GM19397 (cell line): ENCODE results near the gene HS3ST5.
"Not testable (repeated sequence)": the region's sequence is repeated elsewhere in the genome, so short reads cannot be mapped to it uniquely, and the experiment has no call there.

Source experiments
- ATAC-seq: cut with Tn5 transposase; IDR thresholded peaks from one replicate; pipeline ENCODE4 v1.9.1; 2021; ENCODE audit warnings: mild to moderate bottlenecking, moderate library complexity; ENCODE audit not compliant: unreplicated experiment

HS3ST5 gene

DNA sequence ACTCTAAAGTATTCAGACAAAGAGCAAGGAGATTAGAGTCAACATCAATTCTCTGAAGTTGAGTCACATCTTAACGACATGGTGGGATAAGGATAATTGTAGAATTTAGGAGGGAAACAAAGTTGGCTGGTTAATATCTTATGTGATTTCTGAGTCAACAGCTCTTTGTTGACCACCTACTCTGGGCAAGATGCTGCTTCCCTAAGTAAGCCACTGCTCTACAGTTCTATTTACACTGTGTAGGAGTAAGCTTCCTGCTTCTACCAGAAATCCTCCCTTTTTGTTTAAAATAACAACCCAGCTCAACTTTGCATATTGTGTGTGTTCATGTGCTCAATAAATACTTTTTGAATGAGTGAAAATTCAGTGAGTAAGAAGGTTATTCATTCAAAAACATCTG, 3.1 kb downstream of the HS3ST5 start:
- ATAC-seq: no peak

DNA sequence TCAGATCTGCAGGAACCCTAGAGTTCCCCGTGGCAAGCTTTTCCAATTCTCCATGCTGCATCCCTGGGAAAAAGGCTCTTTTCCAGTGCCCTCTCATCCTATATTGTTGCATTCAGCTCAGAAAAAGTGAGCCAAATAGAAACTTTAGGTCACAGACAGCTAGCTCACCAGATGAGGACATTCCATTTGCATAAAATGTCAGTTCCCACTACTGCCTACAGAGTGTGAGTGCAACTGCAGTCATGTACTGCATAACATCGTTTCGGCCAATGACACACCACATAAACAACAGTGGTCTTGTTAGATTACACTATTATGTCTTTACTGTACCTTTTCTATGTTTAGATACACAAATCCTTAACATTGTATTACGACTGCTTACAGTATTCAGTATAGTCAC, 8.6 kb downstream of the HS3ST5 start:
- peak; percentile 48 for ATAC-seq

DNA sequence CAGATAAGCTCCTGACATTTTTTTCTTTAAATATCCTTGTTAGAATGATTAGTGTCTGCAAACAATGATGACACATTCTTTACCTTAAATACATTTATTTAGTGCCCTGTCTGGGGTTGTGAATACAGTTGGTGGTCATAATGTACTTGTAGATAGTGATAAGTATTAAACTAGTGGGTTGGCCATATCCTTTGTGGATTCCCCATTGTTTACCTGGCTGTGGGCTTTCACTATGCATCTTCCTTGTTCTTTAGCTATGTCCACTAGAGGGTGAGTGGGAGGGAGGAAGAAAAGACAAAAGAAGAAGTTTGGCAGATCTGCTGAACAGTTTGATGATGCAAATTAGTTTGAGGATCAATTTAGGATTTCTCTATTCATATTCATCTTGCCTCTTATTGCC, 15.7 kb downstream of the HS3ST5 start:
- ATAC-seq: no peak

DNA sequence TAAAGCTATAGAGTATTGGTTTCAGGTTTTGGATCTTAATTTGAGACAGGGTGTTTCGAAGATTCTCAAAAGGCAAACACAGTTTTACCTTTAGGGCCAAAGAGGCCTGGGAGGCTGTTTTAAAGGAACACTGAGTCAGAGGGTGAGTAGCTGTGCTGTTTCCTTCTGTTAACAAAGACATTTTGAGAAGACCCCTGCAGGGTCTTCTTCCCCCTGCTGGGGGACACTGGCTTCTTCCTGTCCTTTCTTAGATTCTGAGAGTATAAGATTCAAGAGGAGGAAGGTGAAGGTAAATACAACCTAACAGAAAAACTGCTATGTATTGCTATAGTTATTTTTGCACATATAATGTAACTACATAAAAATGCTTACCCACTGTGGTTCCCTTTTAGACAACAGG, 19.0 kb downstream of the HS3ST5 start:
- no peak for ATAC-seq

DNA sequence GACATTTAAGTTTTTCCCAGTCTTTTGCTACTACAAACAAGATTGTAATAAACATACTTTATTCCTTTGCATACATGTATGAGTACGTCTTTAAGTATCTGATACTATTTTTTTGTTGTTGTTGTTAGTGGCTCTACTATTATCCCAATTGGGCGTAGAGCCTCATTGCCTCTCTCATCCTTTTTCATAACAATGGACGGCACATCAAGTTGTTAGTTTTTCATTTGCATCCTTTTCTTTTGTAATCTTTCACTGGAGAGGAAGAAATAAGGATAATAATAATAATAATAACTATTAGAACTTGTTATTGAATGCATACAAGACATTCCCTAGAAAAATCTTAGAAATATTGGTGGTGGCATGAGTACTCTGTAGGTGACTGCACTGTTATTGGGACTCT, 23.1 kb downstream of the HS3ST5 start:
- ATAC-seq: no peak

DNA sequence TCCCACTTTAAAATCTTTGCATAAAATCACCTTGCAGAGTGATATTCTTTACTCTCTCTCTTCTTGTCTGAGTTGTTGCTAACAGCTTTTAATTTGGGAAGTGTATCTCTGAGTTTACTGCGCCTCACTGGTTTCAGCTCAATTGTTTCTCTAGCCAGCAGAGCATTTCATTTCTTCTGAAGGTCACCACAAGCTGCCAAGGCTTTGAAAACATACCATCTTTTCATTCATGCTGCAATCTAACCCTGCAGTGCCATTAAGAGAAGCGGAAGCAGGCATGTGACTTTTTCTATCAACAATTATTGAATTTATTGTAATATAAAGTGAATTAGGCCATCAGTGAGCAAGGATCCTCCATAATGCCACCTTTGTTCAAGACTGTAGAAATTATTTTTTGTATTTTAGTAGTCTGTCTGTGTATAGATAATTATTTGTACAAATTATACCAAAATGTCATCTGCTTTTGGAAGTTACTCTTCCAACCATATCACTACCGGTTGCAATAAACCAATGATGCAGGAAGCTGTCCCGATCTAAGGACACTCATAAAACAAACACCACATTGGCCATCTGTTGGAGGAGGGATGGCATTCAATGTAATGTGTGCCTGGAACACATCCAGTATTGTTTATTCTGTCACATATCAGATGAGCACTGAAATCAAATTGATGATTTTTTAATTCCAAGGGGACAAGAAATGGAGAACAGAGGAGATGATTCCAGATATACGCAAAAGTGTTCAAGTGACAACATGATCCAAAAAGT, 26.8 kb downstream of the HS3ST5 start:
- ATAC-seq: no peak

DNA sequence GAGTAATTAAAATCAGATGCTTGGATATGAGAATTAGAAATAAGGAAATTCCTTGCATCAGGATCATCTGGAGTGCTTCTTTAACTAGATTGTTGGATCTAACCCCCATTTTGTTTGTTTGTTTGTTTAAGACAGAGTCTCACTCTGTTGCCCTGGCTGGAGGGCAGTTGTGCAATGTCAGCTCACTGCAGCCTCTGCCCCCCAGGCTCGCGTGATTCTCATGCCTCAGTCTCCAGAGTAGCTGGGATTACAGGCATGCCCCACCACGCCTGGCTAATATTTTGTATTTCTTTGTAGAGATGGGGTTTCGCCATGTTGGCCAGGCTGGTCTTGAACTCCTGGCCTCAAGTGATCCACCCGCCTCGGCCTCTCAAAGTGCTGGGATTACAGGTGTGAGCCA, 29.0 kb downstream of the HS3ST5 start:
- ATAC-seq: not testable (repeated sequence)

DNA sequence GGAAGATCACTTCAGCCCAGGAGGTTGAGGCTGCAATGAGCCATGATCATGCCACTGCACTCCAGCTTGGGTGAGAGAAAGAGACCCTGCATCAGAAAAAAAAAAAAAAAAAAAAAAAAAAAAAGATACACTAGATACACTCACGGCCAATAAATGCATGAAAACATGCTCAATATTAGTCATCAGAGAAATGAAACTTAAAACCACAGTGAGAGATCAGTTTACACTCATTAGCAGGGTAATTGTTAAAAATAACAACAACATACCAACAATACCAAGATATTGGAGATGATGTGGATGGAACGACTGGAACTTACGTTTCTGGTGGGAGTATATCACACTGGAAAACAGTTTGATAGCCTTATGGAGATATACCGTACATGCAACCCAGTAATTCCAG, 29.9 kb downstream of the HS3ST5 start:
- no peak for ATAC-seq

DNA sequence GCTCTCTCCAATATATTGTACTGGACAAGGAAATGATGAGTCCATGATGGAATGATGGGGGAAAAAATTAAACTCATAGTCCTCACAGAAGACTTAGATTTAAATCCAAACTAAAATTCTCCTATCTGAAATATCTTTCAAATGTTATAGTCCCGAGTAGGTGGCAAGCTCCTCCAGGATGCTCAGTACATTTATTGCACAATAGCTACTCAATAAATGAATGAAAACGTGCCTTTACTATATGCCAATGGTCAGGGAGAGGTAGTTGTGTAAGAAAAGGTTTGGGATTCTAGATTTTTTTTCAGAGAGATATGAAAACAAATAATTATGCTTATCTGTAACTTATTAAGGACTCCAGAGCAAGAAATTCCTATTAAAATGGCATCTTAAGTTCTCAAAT, 32.8 kb downstream of the HS3ST5 start:
- ATAC-seq: no peak

DNA sequence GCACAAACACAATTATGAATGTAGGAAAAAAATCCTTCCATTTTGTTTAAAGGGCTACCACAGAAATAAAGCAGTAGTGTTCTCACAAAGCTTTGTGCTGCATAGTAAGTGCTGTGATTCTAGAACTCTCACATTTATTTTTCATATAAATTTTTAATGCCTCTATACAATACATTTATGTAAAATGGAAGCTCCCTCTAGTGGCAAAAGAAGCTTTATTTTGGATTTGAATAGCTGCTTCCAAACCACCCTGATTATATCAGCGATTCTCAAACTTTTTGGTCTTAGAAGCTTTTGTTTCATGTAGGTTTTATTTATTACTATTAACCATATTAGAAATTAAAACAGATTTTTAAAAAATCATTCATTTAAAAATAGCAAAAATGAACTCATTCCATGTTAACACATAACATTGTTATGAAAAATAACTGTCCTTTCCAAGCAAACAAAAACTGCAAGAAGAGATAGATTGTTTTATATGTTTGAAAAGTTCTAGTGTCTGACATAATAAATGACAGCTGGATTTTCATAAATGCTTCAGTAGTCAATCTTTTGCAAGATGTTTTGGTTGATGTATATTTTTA, 38.4 kb downstream of the HS3ST5 start:
- ATAC-seq: no peak

DNA sequence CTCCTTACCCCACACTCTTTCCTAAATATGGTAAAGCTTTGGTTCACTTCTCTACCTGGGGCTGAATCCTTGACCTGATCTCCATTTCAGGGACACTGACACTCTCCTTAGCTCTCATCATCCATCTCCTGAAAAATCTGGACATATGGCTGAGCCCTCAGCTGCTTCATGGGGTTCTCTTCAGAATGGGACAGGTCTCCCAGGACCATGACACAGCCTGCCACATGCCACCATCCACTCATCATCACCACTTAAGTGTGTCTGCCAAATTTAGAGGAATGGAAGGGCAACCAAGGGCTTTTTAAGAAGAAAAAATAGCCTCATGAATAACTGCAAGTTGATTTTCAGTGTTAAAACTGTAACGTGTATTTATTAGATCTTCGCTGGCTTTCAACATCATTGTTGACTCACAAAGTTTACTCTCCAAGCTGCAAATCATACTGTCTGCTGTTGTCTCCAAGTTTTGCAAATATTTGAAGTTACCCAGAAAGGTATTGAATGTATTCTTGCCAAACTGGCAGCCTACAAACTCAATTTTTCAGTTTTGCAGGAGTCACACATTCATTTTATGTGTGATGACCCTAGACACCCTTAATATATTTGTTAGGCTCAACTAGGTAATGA, 41.1 kb downstream of the HS3ST5 start:
- ATAC-seq: no peak

DNA sequence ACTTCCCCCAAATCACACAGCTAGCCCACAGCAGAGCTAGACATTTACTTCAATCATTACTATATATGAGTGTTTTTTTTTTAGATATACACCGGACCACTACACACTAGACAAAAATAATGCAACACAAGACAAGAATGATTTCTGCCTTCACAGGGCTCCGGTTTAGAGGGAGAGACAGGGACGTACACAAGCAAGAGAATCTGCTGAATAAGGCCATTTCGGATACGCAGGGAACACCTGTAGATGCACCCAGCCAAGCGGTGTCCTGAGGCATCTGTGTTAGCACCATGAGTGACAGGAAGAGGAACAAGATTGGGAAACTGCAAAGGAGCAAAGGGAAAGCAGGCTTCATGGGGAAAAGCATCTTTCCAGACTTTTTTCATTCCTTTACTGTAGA, 45.7 kb downstream of the HS3ST5 start:
- ATAC-seq: no peak

DNA sequence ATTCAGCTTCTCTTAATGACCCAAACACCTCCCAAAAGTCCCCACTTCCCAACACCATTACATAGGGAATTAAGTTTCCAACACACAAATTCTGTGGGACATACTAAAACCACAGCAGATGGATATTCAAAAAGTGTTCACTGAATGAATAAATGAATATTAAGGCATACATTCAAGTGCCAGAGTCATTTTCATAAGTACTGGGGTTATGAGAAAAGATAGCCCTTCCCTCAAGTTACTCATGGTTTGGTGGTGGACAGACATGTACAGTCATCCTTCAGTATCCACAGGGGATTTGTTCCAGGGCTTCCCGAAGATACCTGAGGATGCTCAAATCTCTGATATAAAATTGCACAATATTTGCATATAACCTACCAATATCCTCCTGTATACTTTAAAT, 50.4 kb downstream of the HS3ST5 start:
- ATAC-seq: no peak

DNA sequence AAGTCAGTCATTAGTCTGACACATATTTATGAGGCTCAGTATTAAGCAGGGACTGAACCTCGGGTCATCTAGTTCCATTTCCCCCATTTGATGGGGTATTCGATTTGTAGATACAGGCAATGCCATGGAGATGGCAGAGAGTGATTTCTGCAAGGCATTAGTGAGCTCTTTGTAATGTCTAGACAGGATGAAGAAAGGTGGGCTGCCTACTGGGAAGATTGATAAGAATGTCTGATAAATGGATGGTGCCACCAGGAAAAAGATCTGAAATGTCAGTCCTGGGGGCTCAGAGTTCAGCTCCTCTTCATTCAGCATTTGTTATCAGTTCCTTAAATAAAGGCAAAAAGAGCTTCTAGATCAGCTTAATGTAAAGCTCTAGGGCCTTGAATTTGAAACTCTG, 51.4 kb downstream of the HS3ST5 start:
- no peak for ATAC-seq

DNA sequence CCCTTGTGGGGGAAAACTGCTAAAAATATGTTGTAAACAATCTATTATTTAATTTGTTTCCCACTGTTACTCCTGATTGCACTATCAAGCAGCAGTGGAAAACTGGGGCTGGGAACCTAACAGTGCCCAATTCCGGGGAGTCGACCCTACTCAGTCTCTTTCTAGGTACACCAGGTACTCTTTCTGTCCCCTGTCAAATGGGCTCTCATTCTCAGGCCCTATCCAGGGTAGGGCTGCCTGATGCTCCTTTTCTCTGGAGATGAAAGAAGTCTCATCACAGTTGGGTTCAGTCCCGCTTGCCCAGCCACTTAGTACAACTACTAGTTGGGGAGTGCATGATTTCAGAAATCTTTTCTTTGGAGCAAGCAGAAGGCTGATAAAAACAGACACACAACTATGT, 52.0 kb downstream of the HS3ST5 start:
- no peak for ATAC-seq

DNA sequence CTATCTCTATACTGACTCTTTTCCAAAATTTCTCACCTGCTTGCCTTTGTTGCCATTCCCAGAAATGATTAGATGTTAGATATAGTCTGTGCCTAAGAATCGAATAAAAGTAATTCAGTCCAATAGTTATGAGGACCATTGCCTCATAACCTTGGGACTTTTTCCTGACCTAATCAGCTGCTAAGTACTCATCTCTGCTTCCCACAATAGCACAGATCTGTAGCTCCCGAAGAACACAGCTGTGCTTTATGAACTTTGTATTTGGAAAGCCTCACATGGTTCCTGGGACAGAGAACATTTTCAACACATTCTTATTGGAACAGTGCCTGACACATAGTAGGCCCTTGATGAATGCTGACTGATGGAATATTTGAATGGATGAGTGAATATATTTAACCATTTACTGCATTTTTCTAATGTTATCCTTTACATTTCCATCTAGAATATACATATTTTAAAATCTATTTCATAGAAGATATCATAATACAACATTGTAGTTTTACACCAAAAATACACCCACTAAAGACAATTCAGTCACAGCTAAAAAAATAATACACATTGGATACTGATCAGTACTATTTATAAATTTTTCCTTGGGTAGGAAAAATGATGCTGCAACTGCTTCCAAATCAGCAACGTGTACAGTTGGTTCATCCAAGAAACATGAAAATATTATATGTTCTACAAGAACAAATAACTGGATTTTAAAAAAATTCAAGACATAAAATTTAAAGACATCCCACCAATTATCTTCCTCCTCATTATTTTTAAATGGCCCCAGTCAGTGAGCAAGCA, 53.9 kb downstream of the HS3ST5 start:
- no peak for ATAC-seq

DNA sequence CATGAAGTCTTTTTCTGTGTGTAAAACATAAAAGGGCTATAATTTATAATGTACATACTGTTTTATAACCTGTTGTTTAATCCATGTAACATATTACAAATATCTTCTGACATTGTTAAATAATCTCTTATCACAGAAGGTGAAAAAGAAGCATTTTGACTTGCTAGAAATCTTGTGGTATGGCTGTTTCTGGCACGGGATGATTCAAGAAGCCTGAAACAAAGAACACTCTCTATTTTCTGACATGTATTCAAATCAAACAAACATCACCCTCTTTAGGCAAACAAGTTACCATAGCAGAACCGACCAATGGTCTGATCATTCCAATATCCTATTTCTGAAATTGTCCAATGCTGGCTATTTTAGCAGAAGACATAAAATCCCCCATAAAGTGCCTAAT, 55.4 kb downstream of the HS3ST5 start:
- no peak for ATAC-seq

DNA sequence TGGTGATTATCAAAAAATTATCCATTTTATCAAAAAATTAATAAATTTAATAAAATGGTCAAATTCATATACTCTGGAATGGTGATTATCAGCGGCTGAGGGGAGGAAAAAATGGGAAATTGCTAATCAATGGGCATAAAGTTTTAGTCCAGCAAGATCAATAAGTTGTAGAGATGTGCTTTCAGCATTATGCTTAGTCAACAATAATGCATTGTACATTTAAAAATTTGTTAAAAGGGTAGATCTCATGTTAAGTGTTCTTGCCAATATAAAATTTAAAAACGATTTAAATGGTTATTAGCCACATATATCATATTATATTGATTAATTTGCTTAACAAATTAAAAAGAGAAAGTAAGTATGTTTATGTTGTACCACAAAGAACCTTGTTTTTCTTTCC, 56.6 kb downstream of the HS3ST5 start:
- no peak for ATAC-seq

DNA sequence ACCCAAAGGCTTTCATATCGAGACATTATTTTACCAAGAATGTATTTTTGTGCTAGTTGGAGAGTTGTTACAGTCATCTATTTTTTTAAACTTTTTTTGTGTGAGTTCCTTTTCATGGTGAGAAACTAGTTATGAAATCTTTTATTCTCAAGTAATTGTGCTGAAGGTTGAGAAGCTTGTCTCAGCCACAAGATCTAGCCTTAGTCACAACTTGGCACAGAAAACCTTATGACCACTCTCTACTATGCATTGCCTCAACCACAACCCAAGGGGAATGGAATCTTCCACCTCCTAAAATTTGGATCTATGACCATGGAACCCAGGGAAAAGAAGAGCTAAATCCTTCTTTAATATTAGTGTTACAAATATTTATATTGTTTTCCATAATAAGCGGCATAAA, 58.5 kb downstream of the HS3ST5 start:
- ATAC-seq: no peak

DNA sequence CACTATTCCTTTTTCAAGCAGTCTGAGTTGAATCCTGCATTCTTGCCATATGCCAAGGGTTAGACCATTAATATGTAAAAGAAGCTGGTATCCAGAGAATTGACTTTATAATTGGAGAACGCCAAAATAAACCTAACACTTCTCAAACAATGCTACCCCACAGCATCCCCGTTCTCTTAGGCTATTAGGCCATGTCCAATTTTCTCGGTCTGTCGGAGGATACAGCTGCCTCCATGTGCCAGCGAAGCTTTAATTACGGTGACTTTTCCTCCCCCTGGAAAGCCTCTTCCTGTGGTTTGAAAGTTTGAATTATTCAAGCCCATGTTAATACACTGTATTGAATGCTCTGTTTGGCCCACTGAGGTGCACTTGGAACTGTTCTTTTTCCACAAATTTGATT, 60.5 kb downstream of the HS3ST5 start:
- ATAC-seq: no peak

DNA sequence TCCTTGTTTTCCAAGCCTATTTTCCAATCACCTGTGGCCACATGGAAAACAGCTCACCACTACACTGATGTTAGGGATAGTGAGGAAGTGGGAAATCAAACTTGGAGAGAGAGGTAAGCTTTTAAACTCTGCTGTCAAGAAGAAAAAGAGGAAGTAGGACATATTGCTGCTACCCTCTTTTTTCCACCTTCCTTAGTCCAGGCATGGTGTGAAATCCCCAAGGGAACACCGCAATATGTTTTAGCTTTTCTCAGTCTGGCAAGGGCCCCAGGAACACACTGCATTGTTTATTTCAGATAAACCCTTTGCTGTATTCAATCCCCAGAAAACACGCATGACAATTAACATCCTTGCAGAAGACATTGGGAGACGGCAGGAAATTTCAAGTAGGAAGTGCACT, 61.3 kb downstream of the HS3ST5 start:
- no peak for ATAC-seq
